A549 (cell line): ENCODE results near the gene CFAP65.

ENCODE experiments used
- CTCF ChIP-seq: fragments of >200 bp; sonication (Bioruptor Twin); formaldehyde crosslinking; IDR thresholded peaks from 3 replicates; pipeline ENCODE4 v1.5.1; 2016
- EP300 ChIP-seq, 2 experiments: fragments of >200 bp; sonication (Bioruptor Twin); formaldehyde crosslinking; IDR thresholded peaks; 2 replicates in 1 of 2; 3 replicates in 1 of 2; pipeline ENCODE4 v1.6.1; 2016 to 2017
- FOXS1 ChIP-seq: fragments of 250-450 bp; sonication (Bioruptor Pico); IDR thresholded peaks from 2 replicates; pipeline ENCODE4 v1.5.0; 2020; ENCODE audit warnings: mild to moderate bottlenecking, moderate library complexity
- HOXB5 ChIP-seq: fragments of 250-450 bp; sonication (Bioruptor Pico); IDR thresholded peaks from 2 replicates; pipeline ENCODE4 v1.5.0; 2020; ENCODE audit warnings: mild to moderate bottlenecking, moderate library complexity
- JUN ChIP-seq, 2 experiments: fragments of >200 bp; sonication (Bioruptor Twin); formaldehyde crosslinking; IDR thresholded peaks; 2 replicates in 1 of 2; 3 replicates in 1 of 2; pipeline ENCODE4 v1.6.1; 2016 to 2017
- MAZ ChIP-seq: fragments of 150-350 bp; IDR thresholded peaks from 2 replicates; pipeline ENCODE4 v1.6.1; 2014; ENCODE audit warnings: antibody characterized with exemption, low read depth, low read length, borderline replicate concordance
- NR3C1 ChIP-seq: fragments of >200 bp; sonication (Bioruptor Twin); formaldehyde crosslinking; IDR thresholded peaks from 3 replicates; pipeline ENCODE4 v1.6.1; 2017
- POLR2A ChIP-seq: IDR thresholded peaks from 2 replicates; pipeline ENCODE4 v1.6.1; 2012; ENCODE audit warnings: mild to moderate bottlenecking, low read length
- POLR2AphosphoS2 ChIP-seq: conservative IDR thresholded peaks from 2 replicates; pipeline ENCODE4 v1.6.1; 2012; ENCODE audit warnings: low read length, improper control_type of control experiment, inconsistent platforms
- RAD21 ChIP-seq, 2 experiments: fragments of >200 bp in 1 of 2; sonication (Bioruptor Twin) in 1 of 2; formaldehyde crosslinking in 1 of 2; IDR thresholded peaks in 1 of 2; conservative IDR thresholded peaks in 1 of 2; 2 replicates in 1 of 2; 3 replicates in 1 of 2; pipeline ENCODE4 v1.6.1; 2012 to 2018; ENCODE audit warnings: inconsistent platforms in 1 of 2
- RCOR1 ChIP-seq: fragments of 150-350 bp; IDR thresholded peaks from 2 replicates; pipeline ENCODE4 v1.6.1; 2014; ENCODE audit warnings: antibody characterized with exemption, low read length, low read depth
- RFX5 ChIP-seq: fragments of 450-650 bp; IDR thresholded peaks from 2 replicates; pipeline ENCODE4 v1.7.1; 2014; ENCODE audit warnings: antibody characterized with exemption, mild to moderate bottlenecking, moderate library complexity
- ZSCAN20 ChIP-seq: fragments of 250-450 bp; sonication (Bioruptor Pico); IDR thresholded peaks from 2 replicates; pipeline ENCODE4 v1.8.0; 2022; ENCODE audit warnings: mild to moderate bottlenecking, moderate library complexity
- TF ChIP-seq, protein P1 (sequence below): fragments of 450-650 bp; IDR thresholded peaks from 2 replicates; pipeline ENCODE4 v1.6.1; 2014; ENCODE audit warnings: antibody characterized with exemption

- TF ChIP-seq POLR2A (no peak), NR3C1 (no peak), CTCF (no peak), HOXB5 (CRISPR knock-in tag) (no peak), EP300 (IDR thresholded peaks at IDR 0.05) (no peak), RAD21 (conservative IDR thresholded peaks at IDR 0.05 in 1 of 2, IDR thresholded peaks at IDR 0.05 in 1 of 2) (no peak), MAZ (no peak), JUN (IDR thresholded peaks at IDR 0.05) (no peak), RCOR1 (no peak), ZSCAN20 (CRISPR knock-in tag) (no peak), POLR2AphosphoS2 (no peak), RFX5 (no peak), FOXS1 (CRISPR knock-in tag) (no peak)
- TF ChIP-seq, protein P1, sequence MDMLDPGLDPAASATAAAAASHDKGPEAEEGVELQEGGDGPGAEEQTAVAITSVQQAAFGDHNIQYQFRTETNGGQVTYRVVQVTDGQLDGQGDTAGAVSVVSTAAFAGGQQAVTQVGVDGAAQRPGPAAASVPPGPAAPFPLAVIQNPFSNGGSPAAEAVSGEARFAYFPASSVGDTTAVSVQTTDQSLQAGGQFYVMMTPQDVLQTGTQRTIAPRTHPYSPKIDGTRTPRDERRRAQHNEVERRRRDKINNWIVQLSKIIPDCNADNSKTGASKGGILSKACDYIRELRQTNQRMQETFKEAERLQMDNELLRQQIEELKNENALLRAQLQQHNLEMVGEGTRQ: no peak
Measured at GRCh38 chr2:219022616-219023015, 18.7 kb downstream of the CFAP65 start.
